ENCODE results near the gene SHOC2. TPM values are rescaled to one million over a fixed set of nuclear protein-coding genes. Genes with fewer than 3 reads are reported as not detected.
A peak's percentile ranks its signal among the peaks of the same experiment; 100 is the strongest.

Gene SHOC2
- total and polyA plus RNA-seq, 9 of the 15 experiments (the other 6 are each of a cell fraction or from before 2014, with no cell fraction given): 9.2 to 17.5 (median 14.9) TPM

- TF ChIP-seq, protein P1, sequence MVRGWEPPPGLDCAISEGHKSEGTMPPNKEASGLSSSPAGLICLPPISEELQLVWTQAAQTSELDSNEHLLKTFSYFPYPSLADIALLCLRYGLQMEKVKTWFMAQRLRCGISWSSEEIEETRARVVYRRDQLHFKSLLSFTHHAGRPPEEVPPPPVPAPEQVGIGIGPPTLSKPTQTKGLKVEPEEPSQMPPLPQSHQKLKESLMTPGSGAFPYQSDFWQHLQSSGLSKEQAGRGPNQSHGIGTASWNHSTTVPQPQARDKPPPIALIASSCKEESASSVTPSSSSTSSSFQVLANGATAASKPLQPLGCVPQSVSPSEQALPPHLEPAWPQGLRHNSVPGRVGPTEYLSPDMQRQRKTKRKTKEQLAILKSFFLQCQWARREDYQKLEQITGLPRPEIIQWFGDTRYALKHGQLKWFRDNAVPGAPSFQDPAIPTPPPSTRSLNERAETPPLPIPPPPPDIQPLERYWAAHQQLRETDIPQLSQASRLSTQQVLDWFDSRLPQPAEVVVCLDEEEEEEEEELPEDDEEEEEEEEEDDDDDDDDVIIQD (CRISPR knock-in tag; IDR thresholded peaks at IDR 0.05): no peak
These were observed 52.2 kb downstream of the SHOC2 start (continued) for GRCh38 chr10:110971638-110972037.

DNA sequence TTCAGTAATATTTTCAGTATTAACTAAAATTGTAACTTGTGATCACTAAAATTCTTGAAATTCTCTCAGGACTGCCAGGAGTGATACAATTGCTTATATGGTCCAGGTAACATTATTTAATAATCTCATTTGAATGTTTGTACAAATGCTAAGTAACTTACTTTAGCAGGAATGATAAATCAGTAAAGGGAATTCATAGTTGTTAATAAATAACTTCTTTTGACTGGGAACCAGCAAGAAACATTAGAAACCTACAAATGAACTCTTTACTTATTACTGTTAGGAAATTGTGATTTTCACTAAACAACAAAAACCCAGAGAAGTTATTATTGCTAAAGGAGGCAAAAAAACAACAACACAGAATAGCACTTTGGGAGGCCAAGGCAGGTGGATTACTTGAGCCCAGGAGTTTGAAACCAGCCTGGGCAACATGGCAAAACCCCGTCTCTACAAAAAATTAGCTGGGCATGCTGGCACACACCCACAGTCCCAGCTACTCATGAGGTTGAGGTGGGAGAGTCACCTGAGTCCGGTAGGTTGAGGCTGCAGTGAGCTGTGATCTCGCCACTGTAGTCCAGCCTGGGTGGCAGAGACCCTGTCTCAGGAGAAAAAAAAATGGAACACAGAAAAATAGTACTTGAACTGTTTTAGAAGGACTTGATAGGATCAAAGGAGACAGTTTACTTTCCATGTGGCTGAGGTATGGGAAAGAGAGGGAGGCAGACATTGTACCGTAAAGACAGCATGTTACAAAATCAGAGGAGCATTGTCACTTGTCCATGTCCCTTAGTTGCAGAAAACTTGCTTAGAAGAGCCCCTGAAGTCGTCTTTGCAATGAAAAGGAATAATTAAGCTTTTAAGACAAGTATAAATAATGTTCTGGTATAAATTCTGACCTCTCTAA lies 53.1 kb downstream of the SHOC2 start:
- peaks cover 34% of the 10 kb centered on the region for H3K79me2 ChIP-seq (ENCODE audit: control insufficient read depth, insufficient read depth, low read length)
- H3K27ac ChIP-seq (ENCODE audit: extremely low read depth, low read depth, low read length): no peak overlapping the region
- no peak overlapping the region for H3K9ac ChIP-seq (ENCODE audit: insufficient read depth in 1 of 2, low read depth in 2 of 2, low read length in 2 of 2)
- no peaks in the 10 kb centered on the region for H3K36me3 ChIP-seq (ENCODE audit: control insufficient read depth, insufficient read depth, low read length)
- BruUV-seq (replicated peaks): TSS peak; percentile 29
- no peak for FAIRE-seq
- in situ Hi-C loops (cut with MboI) (no loop called here), intact Hi-C loops (cut with micrococcal nuclease) (no loop called here)
- no peak overlapping the region for H3K4me2 ChIP-seq (ENCODE audit: insufficient read depth, low read length)
- H3K4me3 ChIP-seq: no peak overlapping the region
- WGBS (ENCODE audit: insufficient coverage, low coverage, missing lambda C conversion rate): 67% methylated on average over 5 of the region's 5 CpGs
- no peaks in the 10 kb centered on the region for H3K9me3 ChIP-seq (replicated peaks; ENCODE audit: control insufficient read depth, insufficient read depth, low read depth, low read length)
- no peaks in the 10 kb centered on the region for H3K27me3 ChIP-seq (ENCODE audit: control insufficient read depth in 2 of 2, insufficient read depth in 2 of 2, low read length in 2 of 2)
- CTCF ChIA-PET (ENCODE audit: low intra/inter-chr PET ratio): no interaction called here
- peak in 1 of 4 experiments; percentile 4 for DNase-seq (ENCODE audit: extremely low read depth in 1 of 4, low spot score in 3 of 4)
- no peaks in the 10 kb centered on the region for H4K20me1 ChIP-seq (replicated peaks; ENCODE audit: control insufficient read depth, insufficient read depth, low read length)
- POLR2A ChIA-PET: no interaction called here
- H2AFZ ChIP-seq (ENCODE audit: low read depth, low read length): no peak overlapping the region
- H3K9me1 ChIP-seq (ENCODE audit: control insufficient read depth, insufficient read depth, low read length): no peaks in the 10 kb centered on the region
- no peaks in the 10 kb centered on the region; a peak in 1 of 5 replicates for H3K4me1 ChIP-seq (replicated peaks in 1 of 2; ENCODE audit: control insufficient read depth in 2 of 2, insufficient read depth in 2 of 2, low read length in 2 of 2)
- ATAC-seq: peak; percentile 53; the same call in 2 of the 3 replicates
- TF ChIP-seq ZFP1 (CRISPR knock-in tag; IDR thresholded peaks at IDR 0.05): no peak
- TF ChIP-seq KDM1A (IDR thresholded peaks at IDR 0.05): no peak
- TF ChIP-seq ZNF561 (CRISPR knock-in tag; conservative IDR thresholded peaks at IDR 0.05): no peak
- TF ChIP-seq ZNF609 (CRISPR knock-in tag; IDR thresholded peaks at IDR 0.05; ENCODE audit: borderline replicate concordance): no peak
- TF ChIP-seq SP1 (CRISPR knock-in tag; IDR thresholded peaks at IDR 0.05): no peak
- TF ChIP-seq ZHX1 (conservative IDR thresholded peaks at IDR 0.05; ENCODE audit: low read length): no peak
- TF ChIP-seq TOE1 (IDR thresholded peaks at IDR 0.05; ENCODE audit: borderline replicate concordance): no peak
- TF ChIP-seq TOE1 (CRISPR knock-in tag; IDR thresholded peaks at IDR 0.05; ENCODE audit: borderline replicate concordance, low read depth): no peak

Measured in K562 (cell line).